Sigmoid colon (tissue), 7 donors: ENCODE results near the gene MTMR1. TPM values are rescaled to one million over a fixed set of nuclear protein-coding genes. Genes with fewer than 3 reads are reported as not detected.

ENCODE experiments used
- DNase-seq: peaks from one replicate; pipeline ENCODE4 v3.0.0-alpha.2; 2019
- H3K27ac ChIP-seq, 4 donors: fragments of 200-600 bp; sonication (generic); one replicate each; pipeline ENCODE4 v1.5.1; 2016 to 2019; ENCODE audit warnings: mild to moderate bottlenecking in 1 of 4
- H3K27me3 ChIP-seq, 3 donors: fragments of 200-600 bp; sonication (generic); one replicate each; pipeline ENCODE4 v1.5.1; 2019; ENCODE audit warnings: mild to moderate bottlenecking in 1 of 3
- H3K36me3 ChIP-seq, 4 donors: fragments of 200-600 bp; sonication (generic); one replicate each; pipeline ENCODE4 v1.5.1; 2016 to 2019
- H3K4me1 ChIP-seq, 4 donors: fragments of 200-600 bp; sonication (generic); one replicate each; pipeline ENCODE4 v1.5.1; 2017 to 2019
- H3K4me3 ChIP-seq, 4 donors: fragments of 200-600 bp; sonication (generic); one replicate each; pipeline ENCODE4 v1.5.1; 2017 to 2019; ENCODE audit warnings: mild to moderate bottlenecking in 2 of 4, moderate library complexity in 1 of 4
- H3K9me3 ChIP-seq, 4 donors: fragments of 200-600 bp in 3 of 4; sonication (generic) in 3 of 4; one replicate each; pipeline versions ENCODE4 v1.5.1 to v1.6.1; 2013 to 2019
- EP300 ChIP-seq, 4 donors: sonication (generic); formaldehyde crosslinking; IDR thresholded peaks; one replicate each; pipeline ENCODE4 v1.6.1; 2017; ENCODE audit warnings: antibody characterized with exemption in 4 of 4
- POLR2A ChIP-seq, 2 donors: fragments of 450-650 bp; IDR thresholded peaks; one replicate each; pipeline ENCODE4 v1.6.1; 2016; ENCODE audit warnings: antibody characterized with exemption in 2 of 2, mild to moderate bottlenecking in 2 of 2, moderate library complexity in 2 of 2
- POLR2AphosphoS5 ChIP-seq, 4 donors: sonication (generic); formaldehyde crosslinking; IDR thresholded peaks; one replicate each; pipeline ENCODE4 v1.6.1; 2017; ENCODE audit warnings: antibody characterized with exemption in 4 of 4
- WGBS, 2 donors: extraction: QIAGEN DNeasy Blood & Tissue Kit; methylation state at CpG; one replicate each; pipeline ENCODE4 v1.1.7; 2013; 5-methylcytosine and 5-hydroxymethylcytosine counted together
- intact Hi-C: fragments of 100-400 bp; cut with DNase I; formaldehyde crosslinking; loops from one replicate; pipeline ENCODE4 v1.15.1; 2023
- polyA plus RNA-seq, 3 donors: library from polyadenylated mRNA; stranded (reverse); fragments of 200-250 nt; gene quantifications; one replicate each; pipeline ENCODE4 v1.2.3, GENCODE V29; 2013
- total RNA-seq, 4 donors: library from RNA; depleted of rRNA; stranded (reverse); fragments of >200 nt; gene quantifications; one replicate each; pipeline ENCODE4 v1.1.0, GENCODE V29; 2016
- TF ChIP-seq, protein P1 (sequence below), 4 experiments: fragments of 450-650 bp in 3 of 4; fragments of 200-600 bp in 1 of 4; IDR thresholded peaks; one replicate each; pipeline ENCODE4 v1.5.1; 2016 to 2019; ENCODE audit warnings: antibody characterized with exemption in 4 of 4, mild to moderate bottlenecking in 3 of 4, moderate library complexity in 2 of 4
- donor health status: healthy with polysubstance abuse.
- donor health status: Bipolar disorder and iron deficiency.
- donor health status: healthy.

MTMR1 gene
- total and polyA plus RNA-seq, 7 donors, result 6.0 to 27.0 (median 12.0) TPM

DNA sequence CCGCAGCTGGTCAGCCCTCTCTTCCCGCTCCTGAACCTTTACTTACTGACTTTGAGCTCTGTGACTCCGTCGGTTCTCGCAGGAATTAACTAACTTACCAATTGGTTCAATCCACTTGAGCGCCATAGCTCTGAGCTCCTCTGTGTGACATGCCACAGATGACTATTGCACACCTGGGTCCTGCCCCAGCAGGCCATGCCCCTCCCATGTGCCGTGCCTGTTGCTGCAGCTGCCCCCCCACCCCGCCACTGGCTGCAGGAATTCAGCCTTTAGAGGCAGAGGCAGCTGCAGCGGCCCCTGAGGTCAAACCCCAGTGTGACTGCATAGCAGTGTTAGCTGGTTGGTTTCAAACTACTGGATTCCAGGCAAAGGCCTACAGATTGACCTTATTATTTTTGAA lies 70.6 kb downstream of the MTMR1 start:
- TF ChIP-seq POLR2AphosphoS5 (IDR thresholded peaks at IDR 0.05) (no peak), EP300 (IDR thresholded peaks at IDR 0.05) (no peak), POLR2A (IDR thresholded peaks at IDR 0.05) (no peak)
- TF ChIP-seq, protein P1, sequence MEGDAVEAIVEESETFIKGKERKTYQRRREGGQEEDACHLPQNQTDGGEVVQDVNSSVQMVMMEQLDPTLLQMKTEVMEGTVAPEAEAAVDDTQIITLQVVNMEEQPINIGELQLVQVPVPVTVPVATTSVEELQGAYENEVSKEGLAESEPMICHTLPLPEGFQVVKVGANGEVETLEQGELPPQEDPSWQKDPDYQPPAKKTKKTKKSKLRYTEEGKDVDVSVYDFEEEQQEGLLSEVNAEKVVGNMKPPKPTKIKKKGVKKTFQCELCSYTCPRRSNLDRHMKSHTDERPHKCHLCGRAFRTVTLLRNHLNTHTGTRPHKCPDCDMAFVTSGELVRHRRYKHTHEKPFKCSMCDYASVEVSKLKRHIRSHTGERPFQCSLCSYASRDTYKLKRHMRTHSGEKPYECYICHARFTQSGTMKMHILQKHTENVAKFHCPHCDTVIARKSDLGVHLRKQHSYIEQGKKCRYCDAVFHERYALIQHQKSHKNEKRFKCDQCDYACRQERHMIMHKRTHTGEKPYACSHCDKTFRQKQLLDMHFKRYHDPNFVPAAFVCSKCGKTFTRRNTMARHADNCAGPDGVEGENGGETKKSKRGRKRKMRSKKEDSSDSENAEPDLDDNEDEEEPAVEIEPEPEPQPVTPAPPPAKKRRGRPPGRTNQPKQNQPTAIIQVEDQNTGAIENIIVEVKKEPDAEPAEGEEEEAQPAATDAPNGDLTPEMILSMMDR (IDR thresholded peaks at IDR 0.05), result no peak
- 90 to 93% methylated on average over 9 of the region's 9 CpGs for WGBS, 2 donors

DNA sequence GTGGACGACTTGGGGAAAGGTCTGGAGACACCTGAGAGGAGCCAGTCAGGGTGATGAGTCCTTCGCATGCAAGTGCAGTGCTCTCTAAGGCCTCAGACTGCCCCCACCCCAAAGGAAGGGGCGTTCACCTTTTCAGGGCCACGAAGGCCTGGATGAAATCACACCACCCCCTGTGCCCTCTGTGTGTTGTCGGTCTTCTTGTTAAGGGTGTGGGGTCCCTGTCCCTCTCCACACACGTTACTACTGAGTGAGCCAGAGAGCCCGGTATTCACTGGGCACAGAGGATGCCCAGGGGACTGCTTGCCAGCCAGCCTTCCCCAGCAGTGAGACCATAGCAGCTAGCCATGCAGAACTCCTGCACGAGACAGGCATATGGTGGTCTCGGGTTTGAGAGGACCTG lies 72.0 kb downstream of the MTMR1 start:
- intact Hi-C loops, result no loop called here
- Histone ChIP-seq H3K9me3 (no peaks in the 10 kb centered on the region), H3K4me3 (no peak overlapping the region), H3K4me1 (no peaks in the 10 kb centered on the region), H3K27me3 (no peaks in the 10 kb centered on the region), H3K36me3 (peaks cover 0 to 3% (median 0%) of the 10 kb centered on the region in 4 donors), H3K27ac (no peak overlapping the region)
- WGBS, 2 donors, result 90 to 91% methylated on average over 9 of the region's 9 CpGs
- no peak for DNase-seq
- no peak for TF ChIP-seq POLR2A (IDR thresholded peaks at IDR 0.05)
- TF ChIP-seq, protein P1 (IDR thresholded peaks at IDR 0.05), result no peak
- TF ChIP-seq POLR2AphosphoS5 (IDR thresholded peaks at IDR 0.05), result no peak
- no peak for TF ChIP-seq EP300 (IDR thresholded peaks at IDR 0.05)

More for the DNA sequence above, 70.6 kb downstream of the MTMR1 start:
- Histone ChIP-seq H3K4me3 (no peak overlapping the region), H3K27me3 (no peaks in the 10 kb centered on the region), H3K27ac (no peak overlapping the region), H3K4me1 (no peaks in the 10 kb centered on the region), H3K36me3 (peaks cover 0 to 3% (median 0%) of the 10 kb centered on the region in 4 donors), H3K9me3 (no peaks in the 10 kb centered on the region)
- intact Hi-C loops, result no loop called here
- no peak for DNase-seq

DNA sequence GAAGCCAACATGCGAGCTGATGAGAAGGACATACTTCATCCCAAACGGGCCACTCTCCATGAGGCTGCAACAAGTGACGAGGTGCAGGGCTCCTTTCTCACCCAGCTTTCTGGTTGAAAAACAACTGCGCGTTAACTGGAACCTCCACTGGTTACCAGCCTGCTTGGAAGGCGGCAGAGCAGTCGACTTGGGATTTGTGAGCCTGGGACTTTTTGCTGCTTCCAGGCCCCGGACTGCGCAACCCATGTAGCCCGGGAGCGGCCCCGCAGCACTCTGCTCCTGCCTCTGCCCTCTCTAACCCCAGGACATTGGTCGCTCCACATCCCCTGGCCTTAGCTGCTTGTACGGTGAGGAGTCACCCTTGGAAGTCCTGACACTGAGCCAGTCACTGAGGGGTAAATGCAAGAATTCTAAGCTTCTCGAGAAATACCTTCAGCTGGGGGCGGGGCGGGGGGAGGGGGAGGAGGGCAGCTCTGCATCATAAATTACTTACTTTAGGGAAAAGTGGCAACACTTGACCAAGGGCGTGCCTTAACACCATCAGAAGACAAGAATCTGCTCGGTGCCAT lies 72.7 kb downstream of the MTMR1 start:
- intact Hi-C loops, result no loop called here
- Histone ChIP-seq H3K27me3 (no peaks in the 10 kb centered on the region), H3K4me3 (no peak overlapping the region), H3K9me3 (no peaks in the 10 kb centered on the region), H3K36me3 (peaks cover 0 to 3% (median 0%) of the 10 kb centered on the region in 4 donors), H3K4me1 (no peaks in the 10 kb centered on the region), H3K27ac (no peak overlapping the region)
- TF ChIP-seq POLR2AphosphoS5 (IDR thresholded peaks at IDR 0.05) (no peak), EP300 (IDR thresholded peaks at IDR 0.05) (no peak), POLR2A (IDR thresholded peaks at IDR 0.05) (no peak)
- TF ChIP-seq, protein P1 (IDR thresholded peaks at IDR 0.05), result no peak
- 91 to 93% methylated on average over 19 of the region's 19 CpGs for WGBS, 2 donors
- DNase-seq, result no peak

DNA sequence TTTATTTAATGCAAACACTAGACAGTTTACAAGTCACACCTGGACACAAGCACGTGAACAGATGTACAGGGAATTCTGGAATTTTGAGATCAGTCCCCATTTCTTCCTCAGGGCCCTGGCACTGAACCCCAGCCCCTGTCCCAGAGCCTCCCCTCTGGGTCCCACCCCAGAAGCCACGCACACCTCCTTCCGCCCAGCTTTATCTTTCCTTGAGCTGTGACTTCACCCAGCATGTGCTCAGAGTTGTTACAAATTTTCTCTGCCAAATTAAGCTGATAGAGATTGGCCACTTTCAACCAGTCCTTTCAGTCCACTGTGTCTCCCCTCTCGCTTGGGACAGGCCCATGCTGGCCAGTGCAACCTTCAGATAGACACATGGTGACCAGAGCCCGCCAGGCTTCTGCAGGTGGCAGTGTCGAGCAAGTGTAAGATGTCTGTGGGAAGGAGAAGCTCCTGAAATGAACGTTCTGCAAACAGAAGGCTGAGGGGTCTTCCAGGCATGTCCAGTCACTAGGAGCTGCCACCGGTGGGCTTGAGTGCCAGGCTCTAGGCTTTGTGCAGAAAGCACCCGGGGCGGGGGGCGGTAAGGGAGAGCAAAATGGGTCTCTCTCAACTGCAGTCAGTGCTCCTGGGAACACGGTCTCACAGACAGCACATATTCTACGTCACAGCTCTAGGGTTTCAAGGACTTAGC lies 73.3 kb downstream of the MTMR1 start:
- no peak overlapping the region for H3K4me3 ChIP-seq
- no peak overlapping the region for H3K27ac ChIP-seq
- H3K27me3 ChIP-seq, result no peaks in the 10 kb centered on the region
- TF ChIP-seq POLR2A (IDR thresholded peaks at IDR 0.05), result no peak
- TF ChIP-seq, protein P1 (IDR thresholded peaks at IDR 0.05), result no peak
- no peak for TF ChIP-seq EP300 (IDR thresholded peaks at IDR 0.05)
- TF ChIP-seq POLR2AphosphoS5 (IDR thresholded peaks at IDR 0.05), result no peak
- WGBS, 2 donors, result 88 to 90% methylated on average over 13 of the region's 13 CpGs
- no peaks in the 10 kb centered on the region for H3K4me1 ChIP-seq
- intact Hi-C loops, result no loop called here
- no peaks in the 10 kb centered on the region for H3K9me3 ChIP-seq
- DNase-seq, result no peak
- peaks cover 0 to 3% (median 0%) of the 10 kb centered on the region in 4 donors for H3K36me3 ChIP-seq
